Type B pancreatic cell (in vitro differentiated cells): ENCODE data around the gene SH3RF3. TPM values are rescaled to one million over a fixed set of nuclear protein-coding genes. Genes with fewer than 3 reads are reported as not detected.

Source experiments
- DNase-seq: peaks from one replicate; pipeline ENCODE4 v3.0.0; 2021; ENCODE audit warnings: mixed read lengths; ENCODE audit not compliant: unreplicated experiment; ENCODE audit errors: extremely low spot score
- H3K27ac Mint-ChIP-seq: 2 replicates; pipeline ENCODE4 v1.8.0; 2021; ENCODE audit warnings: mild to moderate bottlenecking, mixed read lengths
- H3K27me3 Mint-ChIP-seq: 2 replicates; pipeline ENCODE4 v1.8.0; 2021; ENCODE audit warnings: mixed read lengths
- H3K36me3 Mint-ChIP-seq: 2 replicates; pipeline ENCODE4 v1.8.0; 2021; ENCODE audit warnings: mixed read lengths
- H3K4me1 Mint-ChIP-seq: one replicate; pipeline ENCODE4 v1.8.0; 2021; ENCODE audit warnings: mixed read lengths; ENCODE audit not compliant: unreplicated experiment
- H3K4me3 Mint-ChIP-seq: 2 replicates; pipeline ENCODE4 v1.8.0; 2021; ENCODE audit warnings: mild to moderate bottlenecking, mixed read lengths
- H3K9me3 Mint-ChIP-seq: 2 replicates; pipeline ENCODE4 v1.8.0; 2021; ENCODE audit warnings: mixed read lengths
- CTCF ChIP-seq: fragments of 200-600 bp; sonication (generic); conservative IDR thresholded peaks from 2 replicates; pipeline ENCODE4 v1.5.0; 2021; ENCODE audit warnings: antibody characterized with exemption, mild to moderate bottlenecking
- total RNA-seq: library from RNA; stranded (reverse); gene quantifications from 2 replicates; pipeline ENCODE4 v1.2.1, GENCODE V29; 2021; ENCODE audit warnings: low replicate concordance

The SH3RF3 gene
- total RNA-seq, 1 donor from 2014 or later, result 13.9 TPM

GRCh38 chr2:109288544-109289368 lies 159.8 kb downstream of the SH3RF3 start:
- H3K36me3 Mint-ChIP-seq, result no peaks in the 10 kb centered on the region
- H3K9me3 Mint-ChIP-seq, result no peaks in the 10 kb centered on the region
- no peak overlapping the region for H3K27ac Mint-ChIP-seq
- no peak for TF ChIP-seq CTCF
- H3K27me3 Mint-ChIP-seq, result peaks cover 4% of the 10 kb centered on the region
- peaks cover 39% of the 10 kb centered on the region for H3K4me1 Mint-ChIP-seq
- DNase-seq, result no peak
- H3K4me3 Mint-ChIP-seq, result no peak overlapping the region

- Mint-ChIP-seq H3K27me3 (peaks cover 4% of the 10 kb centered on the region), H3K4me1 (peaks cover 34% of the 10 kb centered on the region), H3K4me3 (no peak overlapping the region), H3K36me3 (no peaks in the 10 kb centered on the region), H3K9me3 (no peaks in the 10 kb centered on the region), H3K27ac (no peak overlapping the region)
- TF ChIP-seq CTCF, result no peak
- DNase-seq, result no peak
These were observed 160.7 kb downstream of the SH3RF3 start for GRCh38 chr2:109289504-109290222.

- DNase-seq, result no peak
- no peak overlapping the region for H3K27ac Mint-ChIP-seq
- H3K36me3 Mint-ChIP-seq, result no peaks in the 10 kb centered on the region
- no peak for TF ChIP-seq CTCF
- peaks cover 25% of the 10 kb centered on the region for H3K4me1 Mint-ChIP-seq
- H3K9me3 Mint-ChIP-seq, result no peaks in the 10 kb centered on the region
- H3K4me3 Mint-ChIP-seq, result no peak overlapping the region
- peaks cover 4% of the 10 kb centered on the region for H3K27me3 Mint-ChIP-seq
These were observed 162.1 kb downstream of the SH3RF3 start for GRCh38 chr2:109290887-109291643.

GRCh38 chr2:109292386-109292785 lies 163.4 kb downstream of the SH3RF3 start:
- TF ChIP-seq CTCF, result no peak
- Mint-ChIP-seq H3K27me3 (peaks cover 4% of the 10 kb centered on the region), H3K4me1 (peaks cover 25% of the 10 kb centered on the region), H3K27ac (no peak overlapping the region), H3K4me3 (no peak overlapping the region), H3K36me3 (no peaks in the 10 kb centered on the region), H3K9me3 (no peaks in the 10 kb centered on the region)
- DNase-seq, result no peak

- no peak overlapping the region for H3K27ac Mint-ChIP-seq
- DNase-seq, result no peak
- no peak overlapping the region for H3K4me3 Mint-ChIP-seq
- no peak for TF ChIP-seq CTCF
- peaks cover 15% of the 10 kb centered on the region for H3K4me1 Mint-ChIP-seq
- peaks cover 4% of the 10 kb centered on the region for H3K27me3 Mint-ChIP-seq
- no peaks in the 10 kb centered on the region for H3K9me3 Mint-ChIP-seq
- H3K36me3 Mint-ChIP-seq, result no peaks in the 10 kb centered on the region
These were observed 164.7 kb downstream of the SH3RF3 start for GRCh38 chr2:109293663-109294062.
